SH-SY5Y (cell line): ENCODE results near the gene ATG13.

Experiments used
- GATA2 ChIP-seq: IDR thresholded peaks from 2 replicates; pipeline ENCODE4 v1.6.1; 2011; ENCODE audit warnings: mild to moderate bottlenecking, low read depth, low read length
- GATA3 ChIP-seq: IDR thresholded peaks from 2 replicates; pipeline ENCODE4 v1.6.1; 2011; ENCODE audit warnings: low read depth, mild to moderate bottlenecking, low read length, moderate library complexity

GRCh38 chr11:46625406-46625805 is 8.1 kb downstream of the ATG13 start:
- TF ChIP-seq GATA2 (no peak), GATA3 (no peak)
